HepG2 (cell line): ENCODE data around the gene FAM241B. TPM values are rescaled to one million over a fixed set of nuclear protein-coding genes. Genes with fewer than 3 reads are reported as not detected.

Source experiments
- ATAC-seq: fragments of 200-7000 bp; cut with Tn5 transposase; 3 replicates; pipeline ENCODE4 v1.9.1; 2020; ENCODE audit warnings: mild to moderate bottlenecking, moderate library complexity
- BruUV-seq: library from RNA; stranded (reverse); fragments of 400-500 nt; replicated peaks from 2 replicates; lab custom pipeline; 2021; lab: Mats Ljungman, UMichigan
- CTCF ChIA-PET: fragments of 300-600 bp; formaldehyde crosslinking; extraction: SDS; loops from one replicate; lab custom pipeline; 2021; ENCODE audit warnings: low total read pairs, inconsistent platforms, low intra/inter-chr PET ratio; lab: Yijun Ruan, JAX
- POLR2A ChIA-PET: fragments of 350-600 bp; sonication (Branson Sonifier 250); formaldehyde crosslinking; loops from one replicate; lab custom pipeline; 2020; ENCODE audit warnings: antibody characterized with exemption, inconsistent platforms; lab: Yijun Ruan, JAX
- DNase-seq: peaks from one replicate; pipeline ENCODE4 v3.0.0-alpha.2; 2015; ENCODE audit warnings: low spot score
- FAIRE-seq: peaks from 3 replicates; lab custom pipeline; 2011; peaks lifted over from hg19 to GRCh38; lab: Jason Lieb, UNC
- H2AFZ ChIP-seq: one replicate; pipeline ENCODE4 v1.6.1; 2011; ENCODE audit warnings: low read length, inconsistent platforms
- H3K27ac ChIP-seq: fragments of 300-600 bp; 3 replicates; pipeline ENCODE4 v1.8.0; 2011; ENCODE audit warnings: mixed run types, mild to moderate bottlenecking, mixed read lengths, low read length, inconsistent platforms; ENCODE audit not compliant: insufficient read depth; ENCODE audit errors: extremely low read length
- H3K27me3 ChIP-seq, 2 experiments: fragments of 200-600 bp in 1 of 2; 2 replicates in 1 of 2; 3 replicates in 1 of 2; pipeline versions ENCODE4 v1.6.0 to v1.8.0; 2011; ENCODE audit warnings: low read length in 2 of 2, mild to moderate bottlenecking in 2 of 2, moderate library complexity in 2 of 2, inconsistent platforms in 1 of 2; ENCODE audit not compliant: insufficient read depth in 2 of 2, control insufficient read depth in 1 of 2
- H3K36me3 ChIP-seq, 2 experiments: fragments of 200-600 bp in 1 of 2; replicated peaks in 1 of 2; 2 replicates in 1 of 2; 3 replicates in 1 of 2; pipeline versions ENCODE4 v1.5.1 to v1.8.0; 2011; ENCODE audit warnings: low read length in 2 of 2, inconsistent platforms in 1 of 2; ENCODE audit not compliant: insufficient read depth in 2 of 2, control insufficient read depth in 1 of 2
- H3K4me1 ChIP-seq: 2 replicates; pipeline ENCODE4 v1.5.1; 2012; ENCODE audit warnings: low read length, inconsistent platforms; ENCODE audit not compliant: insufficient read depth
- H3K4me2 ChIP-seq: 2 replicates; pipeline ENCODE4 v1.6.0; 2011; ENCODE audit warnings: low read depth, low read length, inconsistent platforms
- H3K4me3 ChIP-seq, 3 experiments: fragments of 200-600 bp in 1 of 3; sonication (generic), shearing (Covaris generic) in 1 of 3; replicated peaks in 1 of 3; 2 replicates each; pipeline ENCODE4 v1.5.1; 2011 to 2016; ENCODE audit warnings: low read length in 3 of 3, inconsistent platforms in 2 of 3, low read depth in 2 of 3, mild to moderate bottlenecking in 2 of 3, control low read depth in 1 of 3, mixed read lengths in 1 of 3; ENCODE audit not compliant: insufficient read depth in 1 of 3
- H3K79me2 ChIP-seq: one replicate; pipeline ENCODE4 v1.6.1; 2011; ENCODE audit warnings: low read length, inconsistent platforms; ENCODE audit not compliant: insufficient read depth
- H3K9ac ChIP-seq: 2 replicates; pipeline ENCODE4 v1.6.0; 2011; ENCODE audit warnings: mild to moderate bottlenecking, low read depth, low read length, inconsistent platforms; ENCODE audit not compliant: insufficient read depth
- H3K9me3 ChIP-seq: 2 replicates; pipeline ENCODE4 v1.5.1; 2012; ENCODE audit warnings: mild to moderate bottlenecking, low read length
- H4K20me1 ChIP-seq: 2 replicates; pipeline ENCODE4 v1.6.0; 2011; ENCODE audit warnings: inconsistent platforms, mild to moderate bottlenecking, low read length, moderate library complexity; ENCODE audit not compliant: insufficient read depth
- GLI4 ChIP-seq: sonication (generic); formaldehyde crosslinking; IDR thresholded peaks from 2 replicates; pipeline ENCODE4 v1.5.1; 2020; ENCODE audit warnings: missing genetic modification reagents, mild to moderate bottlenecking, moderate library complexity, borderline replicate concordance
- NR0B2 ChIP-seq: sonication (generic); formaldehyde crosslinking; IDR thresholded peaks from 2 replicates; pipeline ENCODE4 v1.4.0; 2020; ENCODE audit warnings: mild to moderate bottlenecking, missing genetic modification reagents
- SKI ChIP-seq: fragments of 450-650 bp; IDR thresholded peaks from one replicate; pipeline ENCODE4 v1.6.1; 2018; ENCODE audit warnings: mild to moderate bottlenecking; ENCODE audit not compliant: partially characterized antibody
- THAP11 ChIP-seq: IDR thresholded peaks from 2 replicates; pipeline ENCODE4 v1.6.1; 2016; ENCODE audit warnings: missing biosample characterization, missing genetic modification reagents
- ZNF446 ChIP-seq: sonication (generic); formaldehyde crosslinking; IDR thresholded peaks from 2 replicates; pipeline ENCODE4 v1.5.0; 2020; ENCODE audit warnings: mild to moderate bottlenecking, missing genetic modification reagents
- ZNF678 ChIP-seq: sonication (generic); formaldehyde crosslinking; IDR thresholded peaks from 2 replicates; pipeline ENCODE4 v1.4.0; 2020; ENCODE audit warnings: mild to moderate bottlenecking, missing genetic modification reagents
- ZNF816 ChIP-seq: sonication (generic); formaldehyde crosslinking; IDR thresholded peaks from 2 replicates; pipeline ENCODE4 v1.8.0; 2022; ENCODE audit warnings: missing genetic modification reagents, mild to moderate bottlenecking, borderline replicate concordance
- WGBS: methylation state at CpG from one replicate; pipeline ENCODE4 v1.1.6; 2017; ENCODE audit warnings: low lambda C conversion rate; 5-methylcytosine and 5-hydroxymethylcytosine counted together
- in situ Hi-C: cut with HindIII; loops from 2 replicates; pipeline ENCODE4 v1.10.0; 2017; ENCODE audit warnings: low pct_unique_long_range_greater_than_20kb; ENCODE audit not compliant: extremely low pct_ligation_motif_present
- intact Hi-C: fragments of 100-400 bp; cut with micrococcal nuclease; formaldehyde crosslinking; loops from one replicate; pipeline ENCODE4 v1.10.0; 2022; ENCODE audit not compliant: unreplicated experiment
- polyA plus RNA-seq, 8 experiments: library from polyadenylated mRNA; depleted of rRNA in 3 of 8; stranded (reverse) in 7 of 8; unstranded in 1 of 8; fragments of >200 nt; fragmentation: Illumina TruSeq in 4 of 8; extraction: Trizol in 4 of 8; gene quantifications; 2 replicates each; pipeline versions ENCODE4 v1.2.1 to v1.2.3, GENCODE V29; 2011 to 2016; ENCODE audit warnings: low read depth in 4 of 8, missing spikeins in 1 of 8, mixed read lengths in 1 of 8; ENCODE audit not compliant: insufficient read depth in 1 of 8
- total RNA-seq, 5 experiments: library from RNA; depleted of rRNA; stranded (reverse); fragments of >200 nt; fragmentation: Illumina TruSeq; extraction: Trizol; gene quantifications; 2 replicates each; pipeline ENCODE4 v1.2.3, GENCODE V29; 2016; ENCODE audit warnings: low read depth in 1 of 5
- TF ChIP-seq, protein P1 (sequence below): sonication (generic); formaldehyde crosslinking; IDR thresholded peaks from 2 replicates; pipeline ENCODE4 v1.4.0; 2020; ENCODE audit warnings: missing genetic modification reagents
- TF ChIP-seq, protein P2 (sequence below): sonication (generic); formaldehyde crosslinking; conservative IDR thresholded peaks from 2 replicates; pipeline ENCODE4 v1.4.0; 2020; ENCODE audit warnings: missing genetic modification reagents

FAM241B gene
- total and polyA plus RNA-seq, 2 of the 13 experiments (the other 11 are each of a cell fraction or from before 2014, with no cell fraction given) = 1.9 to 4.0 TPM

GRCh38 chr10:69669409-69669808 is 39.4 kb downstream of the FAM241B start:
- Histone ChIP-seq H3K27me3 (peaks cover 14 to 29% of the 10 kb centered on the region in 2 experiments; a peak in 3 of 5 replicates), H3K4me1 (no peaks in the 10 kb centered on the region), H3K4me3 (no peak overlapping the region), H3K4me2 (no peak overlapping the region), H3K79me2 (no peaks in the 10 kb centered on the region), H3K36me3 (no peaks in the 10 kb centered on the region), H3K9me3 (no peaks in the 10 kb centered on the region), H4K20me1 (no peaks in the 10 kb centered on the region), H2AFZ (no peak overlapping the region), H3K9ac (no peak overlapping the region), H3K27ac (no peak overlapping the region)
- ChIA-PET CTCF (no interaction called here), POLR2A (no interaction called here)
- intact Hi-C loops (no loop called here), in situ Hi-C loops (no loop called here)
- 9% methylated on average over 3 of the region's 4 CpGs for WGBS
- TF ChIP-seq ZNF446 (CRISPR knock-in tag) (no peak), SKI (no peak), GLI4 (CRISPR knock-in tag) (no peak), ZNF816 (no peak), THAP11 (CRISPR knock-in tag) (no peak), ZNF678 (CRISPR knock-in tag) (no peak), NR0B2 (CRISPR knock-in tag) (no peak)
- TF ChIP-seq, protein P1, sequence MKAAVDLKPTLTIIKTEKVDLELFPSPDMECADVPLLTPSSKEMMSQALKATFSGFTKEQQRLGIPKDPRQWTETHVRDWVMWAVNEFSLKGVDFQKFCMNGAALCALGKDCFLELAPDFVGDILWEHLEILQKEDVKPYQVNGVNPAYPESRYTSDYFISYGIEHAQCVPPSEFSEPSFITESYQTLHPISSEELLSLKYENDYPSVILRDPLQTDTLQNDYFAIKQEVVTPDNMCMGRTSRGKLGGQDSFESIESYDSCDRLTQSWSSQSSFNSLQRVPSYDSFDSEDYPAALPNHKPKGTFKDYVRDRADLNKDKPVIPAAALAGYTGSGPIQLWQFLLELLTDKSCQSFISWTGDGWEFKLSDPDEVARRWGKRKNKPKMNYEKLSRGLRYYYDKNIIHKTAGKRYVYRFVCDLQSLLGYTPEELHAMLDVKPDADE (CRISPR knock-in tag) = no peak
- TF ChIP-seq, protein P2, sequence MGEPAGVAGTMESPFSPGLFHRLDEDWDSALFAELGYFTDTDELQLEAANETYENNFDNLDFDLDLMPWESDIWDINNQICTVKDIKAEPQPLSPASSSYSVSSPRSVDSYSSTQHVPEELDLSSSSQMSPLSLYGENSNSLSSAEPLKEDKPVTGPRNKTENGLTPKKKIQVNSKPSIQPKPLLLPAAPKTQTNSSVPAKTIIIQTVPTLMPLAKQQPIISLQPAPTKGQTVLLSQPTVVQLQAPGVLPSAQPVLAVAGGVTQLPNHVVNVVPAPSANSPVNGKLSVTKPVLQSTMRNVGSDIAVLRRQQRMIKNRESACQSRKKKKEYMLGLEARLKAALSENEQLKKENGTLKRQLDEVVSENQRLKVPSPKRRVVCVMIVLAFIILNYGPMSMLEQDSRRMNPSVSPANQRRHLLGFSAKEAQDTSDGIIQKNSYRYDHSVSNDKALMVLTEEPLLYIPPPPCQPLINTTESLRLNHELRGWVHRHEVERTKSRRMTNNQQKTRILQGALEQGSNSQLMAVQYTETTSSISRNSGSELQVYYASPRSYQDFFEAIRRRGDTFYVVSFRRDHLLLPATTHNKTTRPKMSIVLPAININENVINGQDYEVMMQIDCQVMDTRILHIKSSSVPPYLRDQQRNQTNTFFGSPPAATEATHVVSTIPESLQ (CRISPR knock-in tag) = no peak
- DNase-seq (no peak), FAIRE-seq (no peak), ATAC-seq (no peak)
- BruUV-seq = no TSS peak
